Amygdala (tissue), 56 donors: ENCODE results near the gene ZPBP.
"Not testable (repeated sequence)": the region's sequence is repeated elsewhere in the genome, so short reads cannot be mapped to it uniquely, and the experiment has no call there.

Experiments
- DNase-seq, 56 donors: peaks; one replicate each; lab custom pipeline; 2025; lab: John Stamatoyannopoulos, UW

ZPBP gene

DNA sequence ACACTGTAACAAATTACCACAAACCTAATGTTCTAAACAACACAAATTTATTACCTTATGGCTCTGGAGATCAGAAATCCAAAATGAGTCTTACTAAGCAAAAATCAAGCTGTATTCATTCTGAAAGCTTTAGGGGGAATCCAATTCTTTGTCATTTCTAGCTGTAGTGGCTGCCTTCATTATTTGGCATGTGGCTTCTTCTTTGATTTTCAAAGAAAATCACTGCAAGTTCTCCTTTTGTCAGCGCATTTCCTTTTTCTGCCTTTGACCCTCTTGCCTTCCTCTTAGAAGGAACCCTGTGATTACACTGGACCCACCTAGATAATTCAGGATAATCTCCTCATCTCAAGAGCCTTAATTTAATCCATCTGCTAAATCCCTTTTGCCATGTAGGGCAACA lies 36.9 kb downstream of the ZPBP start:
- no peak for DNase-seq

- no peak for DNase-seq
Observed at GRCh38 chr7:50047716-50048115, 45.3 kb downstream of the ZPBP start.

DNA sequence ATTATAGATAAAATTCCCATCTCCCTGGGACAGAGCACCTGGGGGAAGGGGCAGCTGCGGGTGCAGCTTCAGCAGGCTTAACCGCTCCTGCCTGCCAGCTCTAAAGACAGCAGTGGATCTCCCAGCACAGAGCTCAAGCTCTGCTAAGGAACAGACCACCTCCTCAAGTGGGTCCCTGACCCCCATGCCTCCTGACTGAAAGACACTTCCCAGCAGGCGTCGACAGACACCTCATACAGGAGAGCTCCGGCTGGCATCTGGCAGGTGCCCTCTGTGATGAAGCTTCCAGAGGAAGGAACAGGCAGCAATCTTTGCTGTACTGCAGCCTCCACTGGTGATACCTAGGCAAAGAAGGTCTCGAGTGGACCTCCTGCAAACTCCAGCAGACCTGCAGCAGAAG lies 51.9 kb downstream of the ZPBP start:
- DNase-seq: not testable (repeated sequence)

DNA sequence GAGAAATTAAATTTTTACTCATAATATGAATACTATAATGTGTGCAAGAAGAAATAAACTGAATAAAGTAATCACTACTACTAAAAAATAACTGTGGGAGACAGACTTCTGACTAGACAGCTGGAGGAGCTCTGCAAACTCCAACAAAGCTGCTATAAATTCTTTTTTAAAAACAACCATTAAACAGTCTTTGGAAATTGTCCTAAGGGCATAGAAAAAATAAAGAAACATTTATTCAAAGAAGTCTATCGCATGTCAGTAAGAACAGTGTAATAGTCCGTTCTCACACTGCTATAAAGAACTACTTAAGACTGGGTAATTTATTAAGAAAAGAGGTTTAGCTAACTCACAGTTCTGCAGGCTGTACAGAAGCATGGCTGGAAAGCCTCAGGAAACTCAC lies 56.0 kb downstream of the ZPBP start:
- no peak for DNase-seq

GRCh38 chr7:50022991-50023390 lies 70.1 kb downstream of the ZPBP start:
- no peak for DNase-seq

DNA sequence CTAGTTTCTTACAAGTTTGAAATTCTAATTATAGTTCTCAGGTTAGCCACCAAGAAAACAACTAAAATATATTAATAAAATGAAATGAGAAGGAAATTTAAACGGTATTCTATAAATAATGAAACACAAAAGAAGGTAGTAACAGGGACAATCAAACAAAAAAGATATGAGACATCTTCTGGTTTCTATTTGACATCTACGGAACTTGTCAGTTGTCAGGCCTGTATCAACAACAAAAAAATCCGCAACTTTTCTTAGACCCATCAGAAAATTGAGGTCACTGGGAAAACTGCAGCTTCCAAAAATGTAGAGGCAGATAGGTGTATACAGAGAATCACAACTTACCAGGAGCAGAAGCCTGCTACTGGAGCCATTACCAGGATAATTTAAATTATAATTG lies 70.6 kb downstream of the ZPBP start:
- no peak for DNase-seq

GRCh38 chr7:49995681-49996080 lies 97.4 kb downstream of the ZPBP start:
- no peak for DNase-seq

DNA sequence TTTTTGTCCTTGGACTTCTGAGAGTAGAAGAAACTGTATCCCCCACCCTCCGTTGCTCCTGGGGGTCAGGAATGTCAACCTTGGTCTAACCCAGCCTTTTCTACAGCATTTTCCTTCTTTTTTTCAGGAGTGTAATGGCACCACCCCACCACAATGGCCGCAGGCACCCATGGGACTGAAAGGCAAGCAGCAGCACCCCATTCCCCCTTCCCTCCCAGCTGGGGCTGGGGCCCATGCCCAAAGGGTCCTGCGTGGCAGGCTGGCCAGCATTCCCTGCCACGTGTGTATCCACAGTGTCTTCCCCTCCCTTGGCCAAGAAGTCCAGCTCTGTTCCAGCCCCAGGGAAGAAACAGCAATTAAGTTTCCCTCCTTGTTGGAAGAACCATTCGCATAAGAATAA lies 106.9 kb downstream of the ZPBP start:
- DNase-seq: no peak

GRCh38 chr7:49980465-49980864 lies 112.6 kb downstream of the ZPBP start:
- DNase-seq: no peak

DNA sequence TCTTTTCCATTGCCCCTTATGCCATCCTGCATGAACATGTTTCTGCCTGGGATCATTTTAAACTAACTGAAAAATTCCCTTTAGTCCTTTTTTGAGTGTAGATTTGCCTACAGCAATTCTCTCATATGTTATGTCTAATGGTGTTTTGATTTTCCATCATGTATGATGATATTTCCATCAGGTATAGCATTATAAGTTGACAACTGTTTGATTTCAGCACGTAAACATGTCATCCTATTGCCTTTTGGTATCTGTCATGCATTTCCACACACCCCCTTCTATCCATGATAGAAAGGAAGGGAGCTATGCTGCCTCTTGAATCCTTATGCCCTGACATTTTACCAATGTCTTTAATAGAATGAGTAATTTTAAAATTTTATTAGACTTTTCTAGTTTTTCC lies 116.8 kb downstream of the ZPBP start:
- no peak for DNase-seq

DNA sequence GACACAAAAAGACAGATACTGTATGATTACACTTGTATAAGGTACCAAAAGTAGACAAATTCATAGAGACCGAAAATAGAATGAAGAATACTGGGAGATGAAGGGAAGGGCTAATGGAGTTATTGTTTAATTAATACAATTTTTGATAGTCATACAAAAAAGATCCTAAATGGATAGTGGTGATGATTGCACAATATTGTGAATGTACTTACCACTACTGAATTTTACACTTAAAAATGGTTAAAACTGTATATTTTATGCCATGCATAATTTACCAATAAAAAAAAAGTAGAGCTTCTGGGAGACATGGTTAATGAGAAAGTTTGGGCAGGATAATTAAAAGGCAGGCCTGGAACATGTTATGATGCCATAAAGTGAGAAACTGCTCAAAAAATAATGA lies 119.0 kb downstream of the ZPBP start:
- DNase-seq: no peak

GRCh38 chr7:49937608-49938007 lies 155.4 kb downstream of the ZPBP start:
- no peak for DNase-seq

DNA sequence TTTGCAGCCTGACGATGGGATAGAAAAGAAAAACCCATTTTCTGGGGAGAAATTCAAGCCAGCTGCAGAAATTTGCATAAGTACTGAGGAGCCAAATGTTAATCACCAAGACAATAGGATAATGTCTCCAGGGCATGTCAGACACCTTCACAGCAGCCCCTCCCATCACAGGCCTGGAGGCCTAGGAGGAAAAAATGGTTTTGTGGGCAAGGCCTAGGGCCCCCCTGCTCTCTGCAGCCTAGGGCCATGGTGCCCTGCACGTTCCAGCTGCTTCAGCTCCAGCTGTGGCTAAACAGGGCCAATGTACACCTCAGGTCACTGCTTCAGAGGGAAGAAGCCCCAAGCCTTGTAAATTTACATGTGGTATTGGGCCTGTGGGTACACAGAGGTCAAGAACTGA lies 161.4 kb downstream of the ZPBP start:
- no peak for DNase-seq

- no peak for DNase-seq
Observed at GRCh38 chr7:49928787-49929186, 164.3 kb downstream of the ZPBP start.

GRCh38 chr7:49927631-49928030 lies 165.4 kb downstream of the ZPBP start:
- no peak for DNase-seq

DNA sequence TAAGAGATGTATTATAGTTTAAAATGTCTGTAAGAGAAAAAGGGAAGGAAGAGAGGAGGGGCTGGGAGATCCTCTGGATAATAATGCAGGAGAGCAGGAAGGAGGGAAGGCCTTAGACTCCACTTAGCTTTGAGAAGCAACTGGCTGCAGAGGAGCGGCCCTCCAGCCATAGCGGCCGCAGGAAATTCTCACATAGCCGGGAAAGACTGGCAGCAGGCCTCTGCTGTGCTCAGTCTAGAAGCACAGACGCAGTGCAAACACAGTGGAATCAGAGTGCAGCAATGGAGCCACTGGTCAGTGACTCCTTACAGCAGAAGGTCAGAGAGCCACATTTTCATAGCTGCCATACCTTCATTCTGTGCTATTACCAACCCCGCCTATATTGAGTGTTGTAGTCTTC lies 166.3 kb downstream of the ZPBP start:
- DNase-seq: no peak

DNA sequence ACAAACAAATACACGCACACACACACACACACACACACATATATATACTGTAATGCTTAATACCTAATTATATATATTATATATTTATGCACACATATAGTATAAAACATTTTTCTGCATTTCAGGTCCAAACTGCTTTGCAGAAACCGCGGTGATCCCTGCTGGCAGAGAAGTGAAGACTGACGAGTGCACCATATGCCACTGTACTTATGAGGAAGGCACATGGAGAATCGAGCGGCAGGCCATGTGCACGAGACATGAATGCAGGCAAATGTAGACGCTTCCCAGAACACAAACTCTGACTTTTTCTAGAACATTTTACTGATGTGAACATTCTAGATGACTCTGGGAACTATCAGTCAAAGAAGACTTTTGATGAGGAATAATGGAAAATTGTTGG lies 181.1 kb downstream of the ZPBP start:
- peak in 5 of 56 donors; percentile 3 to 21 (median 9) for DNase-seq

DNA sequence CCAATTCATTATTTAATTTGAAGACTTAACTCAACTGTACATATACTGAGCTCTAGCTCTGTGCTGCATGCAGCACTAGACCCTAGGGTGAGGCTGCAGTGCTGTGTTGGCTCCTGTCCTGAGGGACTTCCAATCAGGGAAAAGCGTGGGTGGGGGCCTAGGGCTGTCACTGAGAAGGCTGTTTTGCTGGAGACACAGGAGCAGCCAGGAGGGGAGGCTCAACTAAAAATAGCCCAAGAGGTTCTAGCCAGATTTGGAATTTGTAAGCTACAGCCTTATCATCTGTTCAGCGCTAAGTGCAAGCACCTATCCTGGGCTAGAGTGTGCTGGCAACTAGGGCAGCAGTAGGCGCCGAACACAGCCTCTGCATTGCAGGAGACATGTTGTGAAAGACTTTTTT lies 198.5 kb downstream of the ZPBP start:
- peak in 2 of 56 donors; percentile 18 to 42 for DNase-seq

DNA sequence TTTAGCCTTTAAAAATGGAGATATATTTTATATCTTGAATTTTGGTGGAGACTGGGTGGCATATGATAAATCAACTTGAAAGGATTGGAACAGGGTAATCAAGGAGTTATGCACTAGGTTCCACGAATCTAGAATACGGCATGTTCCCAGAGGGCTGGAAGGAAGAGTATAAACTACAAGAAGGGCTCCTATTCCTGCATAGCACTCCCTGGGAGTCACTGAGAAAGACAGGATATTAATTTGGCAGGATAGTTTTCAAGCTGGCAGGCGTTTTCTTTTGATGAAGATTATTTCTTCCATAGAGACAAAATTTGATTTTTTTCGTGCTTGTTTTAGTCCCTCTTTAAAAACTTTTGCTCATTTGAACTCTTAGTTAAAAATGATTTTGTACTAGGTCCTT lies 199.9 kb downstream of the ZPBP start:
- DNase-seq: no peak

GRCh38 chr7:49892481-49892880 lies 200.6 kb downstream of the ZPBP start:
- no peak for DNase-seq
